Heart left ventricle (tissue), 13 donors: ENCODE measurements around the gene SPOPL.

Experiments
- POLR2A ChIP-seq, 2 donors: fragments of 450-650 bp; IDR thresholded peaks; one replicate each; pipeline ENCODE4 v1.6.1; 2017; ENCODE audit warnings: antibody characterized with exemption in 2 of 2, mild to moderate bottlenecking in 2 of 2, moderate library complexity in 2 of 2
- TF ChIP-seq, protein P1 (sequence below), 12 donors: fragments of 200-600 bp; sonication (generic) in 4 of 12; IDR thresholded peaks; one replicate each; pipeline versions ENCODE4 v1.5.0 to v1.8.0; 2018 to 2022; ENCODE audit warnings: antibody characterized with exemption in 12 of 12, mild to moderate bottlenecking in 5 of 12
- donor health status: ischemic (EF 13 %, LVEDD 7.1; RV severe dilation, severe dysfunction).
- donor health status: DM: no; HTN: yes; CAD: no.
- donor health status: DM: no; HTN: no; CAD: no.
- donor health status: ischemic (EF 25% LVEDD 6.9; RV normal size, moderate dysfunction).
- donor health status: ischemic (EF 25% LVEDD 5.7; RV mildly dilated, moderate dysfunction).
- donor health status: ischemic (EF 35%, LVEDD 5.7; RV mildly dilated, moderate dysfunction).
- donor health status: nonischemic (EF 11% LVEDD 7.7; RV severe dilation, severe dysfunction).
- donor health status: DM: yes; HTN: yes; CAD: no.
- donor health status: PGD.
- donor health status: ischemic (EF 29% LVEDD 5.4; RV normal size, mild dysfunction).
- donor health status: nonischemic (EF 23%, LVEDD 6.1; RV moderate dilation, normal function).

- TF ChIP-seq POLR2A (IDR thresholded peaks at IDR 0.05): no peak
- TF ChIP-seq, protein P1, sequence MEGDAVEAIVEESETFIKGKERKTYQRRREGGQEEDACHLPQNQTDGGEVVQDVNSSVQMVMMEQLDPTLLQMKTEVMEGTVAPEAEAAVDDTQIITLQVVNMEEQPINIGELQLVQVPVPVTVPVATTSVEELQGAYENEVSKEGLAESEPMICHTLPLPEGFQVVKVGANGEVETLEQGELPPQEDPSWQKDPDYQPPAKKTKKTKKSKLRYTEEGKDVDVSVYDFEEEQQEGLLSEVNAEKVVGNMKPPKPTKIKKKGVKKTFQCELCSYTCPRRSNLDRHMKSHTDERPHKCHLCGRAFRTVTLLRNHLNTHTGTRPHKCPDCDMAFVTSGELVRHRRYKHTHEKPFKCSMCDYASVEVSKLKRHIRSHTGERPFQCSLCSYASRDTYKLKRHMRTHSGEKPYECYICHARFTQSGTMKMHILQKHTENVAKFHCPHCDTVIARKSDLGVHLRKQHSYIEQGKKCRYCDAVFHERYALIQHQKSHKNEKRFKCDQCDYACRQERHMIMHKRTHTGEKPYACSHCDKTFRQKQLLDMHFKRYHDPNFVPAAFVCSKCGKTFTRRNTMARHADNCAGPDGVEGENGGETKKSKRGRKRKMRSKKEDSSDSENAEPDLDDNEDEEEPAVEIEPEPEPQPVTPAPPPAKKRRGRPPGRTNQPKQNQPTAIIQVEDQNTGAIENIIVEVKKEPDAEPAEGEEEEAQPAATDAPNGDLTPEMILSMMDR (IDR thresholded peaks at IDR 0.05): no peak
Measured at GRCh38 chr2:138550172-138550571, 48.6 kb downstream of the SPOPL start.
